Measurements from ENCODE around the gene CADM1. TPM values are rescaled to one million over a fixed set of nuclear protein-coding genes. Genes with fewer than 3 reads are reported as not detected.
A peak's percentile ranks its signal among the peaks of the same experiment; 100 is the strongest.

CADM1 gene
- total and polyA plus RNA-seq, 2 donors (not counting 1 experiment from before 2014, with no cell fraction given), result 15.4 to 86.0 TPM

- Histone ChIP-seq H3K9ac (ENCODE audit: insufficient read depth, low read length) (no peak overlapping the region), H3K27me3 (ENCODE audit: control insufficient read depth, insufficient read depth, low read length) (no peaks in the 10 kb centered on the region), H3K4me3 (replicated peaks in 1 of 4; ENCODE audit: control extremely low read depth in 1 of 4, insufficient read depth in 1 of 4, low read depth in 3 of 4, low read length in 4 of 4) (no peak overlapping the region), H3K4me2 (ENCODE audit: extremely low read depth, insufficient read depth, low read length) (no peak overlapping the region), H3K36me3 (ENCODE audit: control insufficient read depth, insufficient read depth, low read length) (no peaks in the 10 kb centered on the region), H2AFZ (ENCODE audit: low read length) (no peak overlapping the region), H3K27ac (ENCODE audit: insufficient read depth, low read length) (no peak overlapping the region), H3K79me2 (ENCODE audit: control insufficient read depth, insufficient read depth, low read length) (no peaks in the 10 kb centered on the region), H3K9me3 (ENCODE audit: control insufficient read depth, insufficient read depth, low read depth, low read length) (no peaks in the 10 kb centered on the region), H3K4me1 (ENCODE audit: control insufficient read depth, extremely low read depth, insufficient read depth, low read length) (no peaks in the 10 kb centered on the region), H4K20me1 (ENCODE audit: control insufficient read depth, extremely low read depth, insufficient read depth, low read length) (no peaks in the 10 kb centered on the region)
- no peak for DNase-seq (ENCODE audit: low read depth in 2 of 2)
- no peak for TF ChIP-seq EZH2 (IDR thresholded peaks at IDR 0.05; ENCODE audit: low read length, missing control alignments)
- TF ChIP-seq CTCF (conservative IDR thresholded peaks at IDR 0.05 in 1 of 2, IDR thresholded peaks at IDR 0.05 in 1 of 2; ENCODE audit: low read depth in 1 of 2, low read length in 2 of 2), result no peak
Observed at GRCh38 chr11:115173136-115173535, 331.1 kb downstream of the CADM1 start.

- H2AFZ ChIP-seq (ENCODE audit: low read length), result no peak overlapping the region
- peak; percentile 70 to 87 for TF ChIP-seq CTCF (conservative IDR thresholded peaks at IDR 0.05 in 1 of 2, IDR thresholded peaks at IDR 0.05 in 1 of 2; ENCODE audit: low read depth in 1 of 2, low read length in 2 of 2)
- no peak for TF ChIP-seq EZH2 (IDR thresholded peaks at IDR 0.05; ENCODE audit: low read length, missing control alignments)
Observed at GRCh38 chr11:115170133-115170815, 333.9 kb downstream of the CADM1 start.

GRCh38 chr11:115169251-115169650 is 335.0 kb downstream of the CADM1 start:
- H3K36me3 ChIP-seq (ENCODE audit: control insufficient read depth, insufficient read depth, low read length), result no peaks in the 10 kb centered on the region
- H3K4me2 ChIP-seq (ENCODE audit: extremely low read depth, insufficient read depth, low read length), result no peak overlapping the region
- H3K4me3 ChIP-seq (replicated peaks in 1 of 4; ENCODE audit: control extremely low read depth in 1 of 4, insufficient read depth in 1 of 4, low read depth in 3 of 4, low read length in 4 of 4), result no peak overlapping the region
- H3K4me1 ChIP-seq (ENCODE audit: control insufficient read depth, extremely low read depth, insufficient read depth, low read length), result no peaks in the 10 kb centered on the region
- no peak for DNase-seq (ENCODE audit: low read depth in 2 of 2)
- no peak overlapping the region for H2AFZ ChIP-seq (ENCODE audit: low read length)
- no peaks in the 10 kb centered on the region for H3K79me2 ChIP-seq (ENCODE audit: control insufficient read depth, insufficient read depth, low read length)
- TF ChIP-seq CTCF (conservative IDR thresholded peaks at IDR 0.05 in 1 of 2, IDR thresholded peaks at IDR 0.05 in 1 of 2; ENCODE audit: low read depth in 1 of 2, low read length in 2 of 2) (no peak), EZH2 (IDR thresholded peaks at IDR 0.05; ENCODE audit: low read length, missing control alignments) (no peak)
- H3K27ac ChIP-seq (ENCODE audit: insufficient read depth, low read length), result no peak overlapping the region
- no peaks in the 10 kb centered on the region for H3K27me3 ChIP-seq (ENCODE audit: control insufficient read depth, insufficient read depth, low read length)
- no peak overlapping the region for H3K9ac ChIP-seq (ENCODE audit: insufficient read depth, low read length)
- H4K20me1 ChIP-seq (ENCODE audit: control insufficient read depth, extremely low read depth, insufficient read depth, low read length), result no peaks in the 10 kb centered on the region
- H3K9me3 ChIP-seq (ENCODE audit: control insufficient read depth, insufficient read depth, low read depth, low read length), result no peaks in the 10 kb centered on the region

More at GRCh38 chr11:115170133-115170815, 333.9 kb downstream of the CADM1 start:
- no peaks in the 10 kb centered on the region for H3K27me3 ChIP-seq (ENCODE audit: control insufficient read depth, insufficient read depth, low read length)
- H3K4me2 ChIP-seq (ENCODE audit: extremely low read depth, insufficient read depth, low read length), result no peak overlapping the region
- no peaks in the 10 kb centered on the region for H4K20me1 ChIP-seq (ENCODE audit: control insufficient read depth, extremely low read depth, insufficient read depth, low read length)
- H3K4me3 ChIP-seq (replicated peaks in 1 of 4; ENCODE audit: control extremely low read depth in 1 of 4, insufficient read depth in 1 of 4, low read depth in 3 of 4, low read length in 4 of 4), result no peak overlapping the region
- no peaks in the 10 kb centered on the region for H3K4me1 ChIP-seq (ENCODE audit: control insufficient read depth, extremely low read depth, insufficient read depth, low read length)
- H3K9me3 ChIP-seq (ENCODE audit: control insufficient read depth, insufficient read depth, low read depth, low read length), result no peaks in the 10 kb centered on the region
- no peak overlapping the region for H3K27ac ChIP-seq (ENCODE audit: insufficient read depth, low read length)
- no peak overlapping the region for H3K9ac ChIP-seq (ENCODE audit: insufficient read depth, low read length)
- no peaks in the 10 kb centered on the region for H3K79me2 ChIP-seq (ENCODE audit: control insufficient read depth, insufficient read depth, low read length)
- no peaks in the 10 kb centered on the region for H3K36me3 ChIP-seq (ENCODE audit: control insufficient read depth, insufficient read depth, low read length)
- peak in 1 of 2 donors; percentile 49 for DNase-seq (ENCODE audit: low read depth in 2 of 2)
